Measurements from ENCODE around the gene ENPP3. TPM values are rescaled to one million over a fixed set of nuclear protein-coding genes. Genes with fewer than 3 reads are reported as not detected.

Gene ENPP3
- total and polyA plus RNA-seq, 2 of the 13 experiments (the other 11 are each of a cell fraction or from before 2014, with no cell fraction given), result 40.0 to 75.4 TPM

DNA sequence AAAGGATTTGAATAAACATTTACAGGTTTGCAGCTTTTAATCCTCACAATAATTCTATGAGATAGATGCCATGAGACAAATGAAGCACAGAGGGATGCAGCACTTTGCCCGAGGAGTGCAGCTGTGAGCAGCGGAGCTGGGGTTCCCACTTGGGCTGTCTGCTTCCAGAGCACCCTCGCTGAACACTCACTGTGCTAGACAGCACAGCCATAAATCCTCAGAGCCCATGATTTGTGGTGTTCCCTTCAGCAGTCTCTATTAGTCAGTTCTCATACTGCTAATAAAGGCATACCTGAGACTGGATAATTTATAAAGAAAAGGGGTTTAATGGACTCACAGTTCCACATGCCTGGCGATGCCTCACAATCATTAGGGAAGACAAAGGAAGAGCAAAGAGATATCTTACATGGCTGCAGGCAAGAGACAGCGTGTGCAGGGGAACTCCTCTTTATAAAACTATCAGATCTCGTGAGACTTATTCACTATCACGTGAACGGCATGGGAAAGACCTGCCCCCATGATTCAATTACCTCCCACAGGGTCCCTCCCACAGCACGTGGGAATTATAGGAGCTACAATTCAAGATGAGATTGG lies 99.0 kb downstream of the ENPP3 start:
- no peaks in the 10 kb centered on the region for H3K4me1 ChIP-seq (ENCODE audit: insufficient read depth, low read length)
- H3K27ac ChIP-seq (ENCODE audit: extremely low read length, insufficient read depth, low read length), result no peak overlapping the region
- H3K9ac ChIP-seq (ENCODE audit: insufficient read depth, low read depth, low read length), result no peak overlapping the region
- H3K4me3 ChIP-seq (replicated peaks in 1 of 3; ENCODE audit: insufficient read depth in 1 of 3, low read depth in 2 of 3, low read length in 3 of 3), result no peak overlapping the region
- WGBS (ENCODE audit: low lambda C conversion rate), result 96% methylated on average over 9 of the region's 9 CpGs
- no peak for TF ChIP-seq KLF16 (CRISPR knock-in tag; IDR thresholded peaks at IDR 0.05)
- TF ChIP-seq SRSF4 (IDR thresholded peaks at IDR 0.05; ENCODE audit: low read depth, low read length, poor library complexity, severe bottlenecking), result no peak
- TF ChIP-seq, protein P1, sequence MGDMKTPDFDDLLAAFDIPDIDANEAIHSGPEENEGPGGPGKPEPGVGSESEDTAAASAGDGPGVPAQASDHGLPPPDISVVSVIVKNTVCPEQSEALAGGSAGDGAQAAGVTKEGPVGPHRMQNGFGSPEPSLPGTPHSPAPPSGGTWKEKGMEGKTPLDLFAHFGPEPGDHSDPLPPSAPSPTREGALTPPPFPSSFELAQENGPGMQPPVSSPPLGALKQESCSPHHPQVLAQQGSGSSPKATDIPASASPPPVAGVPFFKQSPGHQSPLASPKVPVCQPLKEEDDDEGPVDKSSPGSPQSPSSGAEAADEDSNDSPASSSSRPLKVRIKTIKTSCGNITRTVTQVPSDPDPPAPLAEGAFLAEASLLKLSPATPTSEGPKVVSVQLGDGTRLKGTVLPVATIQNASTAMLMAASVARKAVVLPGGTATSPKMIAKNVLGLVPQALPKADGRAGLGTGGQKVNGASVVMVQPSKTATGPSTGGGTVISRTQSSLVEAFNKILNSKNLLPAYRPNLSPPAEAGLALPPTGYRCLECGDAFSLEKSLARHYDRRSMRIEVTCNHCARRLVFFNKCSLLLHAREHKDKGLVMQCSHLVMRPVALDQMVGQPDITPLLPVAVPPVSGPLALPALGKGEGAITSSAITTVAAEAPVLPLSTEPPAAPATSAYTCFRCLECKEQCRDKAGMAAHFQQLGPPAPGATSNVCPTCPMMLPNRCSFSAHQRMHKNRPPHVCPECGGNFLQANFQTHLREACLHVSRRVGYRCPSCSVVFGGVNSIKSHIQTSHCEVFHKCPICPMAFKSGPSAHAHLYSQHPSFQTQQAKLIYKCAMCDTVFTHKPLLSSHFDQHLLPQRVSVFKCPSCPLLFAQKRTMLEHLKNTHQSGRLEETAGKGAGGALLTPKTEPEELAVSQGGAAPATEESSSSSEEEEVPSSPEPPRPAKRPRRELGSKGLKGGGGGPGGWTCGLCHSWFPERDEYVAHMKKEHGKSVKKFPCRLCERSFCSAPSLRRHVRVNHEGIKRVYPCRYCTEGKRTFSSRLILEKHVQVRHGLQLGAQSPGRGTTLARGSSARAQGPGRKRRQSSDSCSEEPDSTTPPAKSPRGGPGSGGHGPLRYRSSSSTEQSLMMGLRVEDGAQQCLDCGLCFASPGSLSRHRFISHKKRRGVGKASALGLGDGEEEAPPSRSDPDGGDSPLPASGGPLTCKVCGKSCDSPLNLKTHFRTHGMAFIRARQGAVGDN (CRISPR knock-in tag; IDR thresholded peaks at IDR 0.05), result no peak
- no peak for TF ChIP-seq XRCC5 (optimal IDR thresholded peaks at IDR 0.05; ENCODE audit: low read length)
- no peak for TF ChIP-seq HHEX (CRISPR knock-in tag; IDR thresholded peaks at IDR 0.05)
- no peak for TF ChIP-seq ZNF816 (CRISPR knock-in tag; IDR thresholded peaks at IDR 0.05; ENCODE audit: borderline replicate concordance)
- ATAC-seq, result no peak
- no peak for DNase-seq (ENCODE audit: low spot score)
- intact Hi-C loops (cut with micrococcal nuclease; ENCODE audit: unreplicated experiment), result no loop called here
- H3K27me3 ChIP-seq (ENCODE audit: control insufficient read depth in 1 of 2, insufficient read depth in 2 of 2, low read length in 2 of 2), result no peaks in the 10 kb centered on the region
- CTCF ChIA-PET (ENCODE audit: low intra/inter-chr PET ratio, low total read pairs), result no interaction called here
- H3K9me3 ChIP-seq (ENCODE audit: low read length), result no peaks in the 10 kb centered on the region
- peaks cover 4 to 48% of the 10 kb centered on the region in 2 experiments for H3K36me3 ChIP-seq (replicated peaks in 1 of 2; ENCODE audit: control insufficient read depth in 1 of 2, insufficient read depth in 2 of 2, low read length in 2 of 2)
- no peaks in the 10 kb centered on the region for H4K20me1 ChIP-seq (ENCODE audit: insufficient read depth, low read length)
- FAIRE-seq, result no peak
- POLR2A ChIA-PET, result no interaction called here
- no TSS peak for BruUV-seq (replicated peaks)
- in situ Hi-C loops (cut with HindIII; ENCODE audit: extremely low pct_ligation_motif_present, low pct_unique_long_range_greater_than_20kb), result no loop called here
- no peaks in the 10 kb centered on the region for H3K79me2 ChIP-seq (ENCODE audit: insufficient read depth, low read length)
- H2AFZ ChIP-seq (ENCODE audit: low read length), result no peak overlapping the region
- H3K4me2 ChIP-seq (ENCODE audit: low read depth, low read length), result no peak overlapping the region
